NCI-H1694 (cell line): ENCODE data around the gene ISM1.

Experiments used
- DNase-seq: peaks from one replicate; lab custom pipeline; 2025; lab: John Stamatoyannopoulos, UW

ISM1 gene

DNA sequence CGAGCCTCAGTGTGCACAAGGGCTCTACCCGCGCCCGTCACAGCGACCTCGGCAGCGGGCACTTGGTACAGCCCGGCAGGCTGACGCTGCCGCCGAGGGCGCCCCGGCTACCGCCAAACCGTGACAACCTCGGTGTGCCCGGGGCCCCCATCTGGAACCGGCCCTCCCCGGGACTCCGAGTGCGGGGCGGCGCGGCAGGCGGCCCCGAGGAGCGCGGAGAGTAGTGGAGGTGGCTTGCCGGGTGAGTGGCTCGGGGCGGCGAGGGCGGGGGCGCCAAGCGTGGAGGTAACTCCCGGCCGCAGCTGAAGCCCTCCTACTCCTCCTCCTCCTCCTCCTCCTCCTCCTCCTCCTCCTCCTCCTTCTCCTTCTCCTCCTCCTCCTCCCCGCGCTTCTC lies at the start of gene ISM1:
ISM1 (plus strand) TSS at position 371 of the 394 bp plus-strand sequence. CDS start 503 bp downstream, outside the sequence.
- DNase-seq = no peak

DNA sequence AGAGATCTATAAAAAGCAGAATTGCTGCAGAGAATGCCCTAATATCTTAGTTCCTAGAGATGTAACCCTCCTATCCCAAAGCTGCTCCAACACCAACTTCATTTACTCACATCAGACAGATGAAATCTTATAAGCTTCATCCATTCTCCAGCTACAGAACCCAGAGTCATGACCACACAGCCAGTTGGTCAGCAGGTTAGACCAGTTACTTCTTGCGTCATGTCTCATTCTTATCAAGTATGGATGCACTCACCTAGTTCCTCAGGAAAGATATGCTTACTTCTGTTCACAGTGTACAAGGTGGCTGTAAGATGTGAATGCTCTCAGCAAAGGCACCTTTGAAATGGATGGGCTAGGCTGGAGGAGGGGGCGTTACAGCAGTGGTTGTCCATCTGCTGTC lies 47.9 kb upstream of the ISM1 start:
- DNase-seq = no peak

DNA sequence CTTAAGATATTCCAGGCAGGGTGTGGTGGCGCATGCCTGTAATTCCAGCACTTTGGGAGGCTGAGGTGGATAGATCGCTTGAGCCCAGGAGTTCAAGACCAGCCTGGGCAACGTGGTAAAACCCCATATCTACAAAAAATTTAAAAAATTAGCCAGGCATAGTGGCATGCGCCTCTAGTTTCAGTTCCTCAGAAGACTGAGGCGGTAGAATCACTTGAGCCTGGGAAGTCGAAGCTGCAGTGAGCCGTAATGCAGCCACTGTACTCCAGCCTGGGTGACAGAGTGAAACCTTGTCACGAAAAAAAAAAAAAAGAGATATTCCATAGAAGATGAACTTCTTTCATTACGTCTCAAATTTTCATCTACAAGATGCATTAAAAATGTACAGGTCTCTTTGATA lies 46.7 kb upstream of the ISM1 start:
- DNase-seq = no peak

DNA sequence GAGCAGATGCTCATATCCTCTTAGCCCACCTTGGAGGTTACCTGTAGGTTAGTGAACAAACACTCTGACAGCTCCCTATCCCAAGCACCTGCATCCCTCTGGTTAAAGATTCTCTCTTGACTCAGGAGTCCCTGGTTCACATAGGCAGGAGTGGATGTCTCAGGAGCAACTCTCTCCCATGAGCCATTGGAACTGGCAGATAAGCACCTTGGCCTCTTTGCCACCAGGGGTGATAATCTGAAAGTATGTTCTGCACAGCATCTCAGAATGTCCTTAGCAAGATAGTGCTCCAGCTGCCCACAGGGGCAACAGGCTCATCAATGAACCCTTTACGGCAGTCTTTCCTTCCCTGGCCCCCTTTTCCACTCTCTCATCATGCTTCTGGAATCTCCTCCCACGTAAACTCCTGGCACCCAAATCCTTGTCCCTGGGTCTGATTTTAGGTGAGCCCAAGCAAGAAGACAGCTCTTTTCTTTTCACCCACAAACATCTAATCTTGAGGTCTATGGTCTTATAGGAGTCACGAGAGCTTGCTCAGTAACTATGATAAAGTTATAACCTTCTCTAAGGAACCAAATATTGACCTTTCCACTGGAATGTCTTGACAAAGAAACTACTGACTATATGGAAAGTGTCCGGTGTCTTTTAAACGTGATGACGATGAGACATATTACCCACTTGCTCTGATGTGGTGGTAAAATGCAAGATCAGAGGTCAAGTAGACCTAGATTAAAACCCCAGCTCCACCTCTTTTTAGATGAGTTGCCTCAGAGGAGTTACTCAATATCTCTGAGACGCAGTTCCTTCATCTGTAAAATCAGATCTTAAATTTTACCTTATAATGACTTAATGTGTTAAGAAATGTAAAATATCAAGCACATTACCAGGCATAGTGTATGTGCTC lies 39.8 kb upstream of the ISM1 start:
- no peak for DNase-seq

DNA sequence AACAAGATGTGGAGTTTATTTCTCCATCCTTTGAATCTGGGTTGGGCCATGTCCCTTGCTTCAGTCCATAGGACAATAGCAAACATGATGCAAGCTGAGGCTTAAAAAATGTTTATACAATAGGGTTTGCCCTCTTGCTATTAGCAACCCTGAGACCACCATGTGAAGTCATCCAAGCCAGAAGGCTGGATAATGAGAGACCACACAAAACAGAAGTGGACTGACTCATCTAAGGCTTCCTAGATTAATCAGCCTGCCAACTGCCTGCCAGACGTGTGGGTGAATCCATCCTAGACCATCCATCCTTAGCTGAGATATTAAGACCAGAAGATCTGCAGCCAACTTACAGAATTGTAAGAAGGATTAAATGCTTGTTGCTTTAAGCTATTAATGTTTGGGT lies 38.1 kb upstream of the ISM1 start:
- no peak for DNase-seq

DNA sequence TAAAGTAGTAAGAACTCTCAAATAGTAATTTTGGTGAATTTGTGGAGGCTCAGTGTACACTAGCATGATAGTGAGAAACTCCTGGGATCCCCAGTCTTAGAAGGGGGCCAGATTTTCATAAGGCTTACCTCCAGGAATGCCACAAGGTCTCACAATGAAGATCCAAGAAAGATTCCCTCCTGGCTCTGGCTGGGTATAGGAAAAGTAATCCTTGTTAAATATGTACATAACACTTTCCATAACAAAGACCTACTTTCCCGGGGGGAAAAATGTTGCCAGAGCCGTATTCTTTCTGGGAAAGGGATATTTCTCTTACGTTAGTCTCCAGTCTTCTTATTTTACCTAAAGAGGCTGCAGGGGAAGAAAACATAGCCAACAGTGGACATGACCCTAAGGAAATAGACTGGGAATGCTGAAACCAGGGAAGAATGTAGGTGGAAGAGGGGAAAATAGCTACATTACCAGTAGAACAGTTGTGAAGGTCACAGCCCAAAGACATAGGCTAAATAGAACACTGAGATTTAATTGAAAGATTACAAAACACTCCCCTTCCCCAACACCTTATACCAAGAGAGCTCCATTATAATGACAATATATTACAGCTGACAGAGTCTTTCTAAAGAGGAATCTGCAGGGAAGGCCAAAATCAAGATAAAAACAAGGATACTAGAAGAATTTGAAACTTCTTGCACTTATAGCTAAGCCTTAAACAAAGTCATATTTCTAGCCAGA lies 34.9 kb upstream of the ISM1 start:
- DNase-seq = no peak

DNA sequence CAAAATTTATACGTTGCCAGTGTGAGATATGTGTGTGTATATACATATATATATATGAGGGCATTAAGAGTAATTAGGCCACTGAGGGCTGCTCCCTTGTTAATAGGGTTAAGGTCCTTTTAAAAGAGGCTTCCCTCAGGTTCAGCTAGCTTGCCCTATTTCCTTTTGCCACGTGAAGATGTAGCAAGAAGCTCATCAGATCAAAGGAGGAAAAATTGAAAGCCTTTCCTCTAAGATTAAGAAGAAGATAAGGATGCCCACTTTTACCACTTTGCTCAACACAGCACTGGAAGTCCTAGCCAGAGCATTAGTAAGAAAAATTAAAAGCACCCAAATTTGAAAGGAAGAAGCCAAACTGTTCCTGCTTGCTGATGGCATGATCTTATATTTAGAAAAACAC lies 33.2 kb upstream of the ISM1 start:
- no peak for DNase-seq

DNA sequence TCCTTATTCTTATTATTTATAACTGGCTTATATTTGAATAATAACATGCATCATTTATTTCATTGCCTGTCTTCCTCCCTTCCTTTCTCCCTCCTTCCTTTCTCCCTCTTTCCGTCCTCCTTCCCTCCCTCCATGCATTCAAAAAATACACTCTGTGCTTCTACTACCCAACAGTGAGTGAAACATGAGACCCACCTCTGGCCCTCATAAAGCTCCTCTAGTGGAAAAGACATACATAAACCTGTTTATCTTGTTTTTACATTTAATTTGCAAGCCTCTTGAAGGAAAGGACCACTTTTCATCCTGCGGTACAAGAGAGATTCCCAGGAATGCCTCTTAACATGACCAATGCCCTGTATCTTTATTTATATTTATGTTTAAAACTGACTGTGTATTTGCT lies 21.8 kb upstream of the ISM1 start:
- DNase-seq = no peak

DNA sequence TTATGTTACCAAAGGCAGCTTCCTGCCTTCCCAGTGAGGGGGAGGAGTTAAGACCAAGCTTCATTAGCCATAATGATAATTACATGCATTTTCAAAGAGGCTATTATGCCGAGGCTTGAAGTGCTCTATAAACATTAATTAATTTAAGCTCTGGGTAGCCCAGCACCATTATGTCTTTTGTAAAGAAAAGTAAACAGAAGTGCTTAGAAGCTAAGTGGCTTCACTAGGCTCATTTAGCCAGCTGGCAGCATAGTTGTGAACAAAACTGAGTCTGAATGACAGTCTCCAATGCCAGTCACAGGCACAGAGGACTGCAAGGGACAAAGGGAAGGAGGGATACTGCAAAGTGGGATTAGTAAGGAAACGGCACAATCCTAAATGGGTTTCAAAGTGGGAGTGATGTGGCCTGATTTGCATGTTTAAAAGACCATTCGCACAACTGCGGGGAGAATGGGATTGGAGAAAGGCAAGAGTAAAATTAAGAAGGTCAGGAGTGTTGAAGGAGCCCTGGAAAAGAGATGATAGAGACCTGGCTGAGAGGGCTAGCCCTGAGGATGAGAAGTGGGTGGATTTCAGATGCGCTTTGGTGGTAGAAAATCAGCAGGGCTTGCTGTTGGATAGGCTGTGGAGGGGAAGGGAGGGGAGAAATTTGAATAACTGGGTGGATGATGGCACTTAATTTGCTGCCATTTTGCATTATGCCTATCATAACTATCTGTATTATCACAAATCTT lies 20.1 kb upstream of the ISM1 start:
- DNase-seq = no peak

DNA sequence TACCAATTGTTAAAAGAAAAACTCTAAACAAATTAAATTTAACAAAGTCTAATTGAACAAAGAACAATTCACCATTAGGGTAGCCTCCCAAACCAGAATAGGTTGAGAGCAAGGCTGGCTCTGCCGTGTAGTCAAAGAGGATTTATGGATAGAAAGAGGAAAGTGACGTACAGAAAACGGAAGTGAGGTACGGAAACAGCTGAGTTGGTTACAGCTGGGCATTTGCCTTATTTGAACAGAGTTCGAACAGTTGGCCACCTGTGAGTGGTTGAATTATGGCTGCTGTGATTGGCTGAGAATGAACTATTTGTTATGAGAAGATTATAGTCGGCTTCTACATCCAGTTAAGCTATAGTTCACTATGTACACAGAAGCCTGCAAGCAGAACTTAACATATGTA lies 18.5 kb upstream of the ISM1 start:
- no peak for DNase-seq

DNA sequence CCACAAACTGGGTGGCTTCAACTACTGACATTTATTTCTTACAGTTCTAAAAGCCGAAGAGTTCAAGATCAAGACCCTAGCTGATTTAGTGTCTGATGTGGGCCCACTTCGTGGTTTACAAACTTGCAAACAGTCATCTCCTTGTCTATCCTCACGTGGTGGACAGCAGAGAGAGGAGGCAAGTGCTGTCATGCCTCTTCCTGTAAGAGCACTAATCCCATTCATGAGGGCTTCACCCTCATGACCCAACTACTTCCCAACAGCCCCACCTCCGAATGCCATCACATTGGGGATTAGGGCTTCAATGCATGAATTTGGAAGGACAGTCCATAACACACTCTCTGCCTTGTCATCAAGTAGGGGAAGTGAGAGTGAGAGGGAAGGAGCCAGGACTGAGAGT lies 15.6 kb upstream of the ISM1 start:
- no peak for DNase-seq

DNA sequence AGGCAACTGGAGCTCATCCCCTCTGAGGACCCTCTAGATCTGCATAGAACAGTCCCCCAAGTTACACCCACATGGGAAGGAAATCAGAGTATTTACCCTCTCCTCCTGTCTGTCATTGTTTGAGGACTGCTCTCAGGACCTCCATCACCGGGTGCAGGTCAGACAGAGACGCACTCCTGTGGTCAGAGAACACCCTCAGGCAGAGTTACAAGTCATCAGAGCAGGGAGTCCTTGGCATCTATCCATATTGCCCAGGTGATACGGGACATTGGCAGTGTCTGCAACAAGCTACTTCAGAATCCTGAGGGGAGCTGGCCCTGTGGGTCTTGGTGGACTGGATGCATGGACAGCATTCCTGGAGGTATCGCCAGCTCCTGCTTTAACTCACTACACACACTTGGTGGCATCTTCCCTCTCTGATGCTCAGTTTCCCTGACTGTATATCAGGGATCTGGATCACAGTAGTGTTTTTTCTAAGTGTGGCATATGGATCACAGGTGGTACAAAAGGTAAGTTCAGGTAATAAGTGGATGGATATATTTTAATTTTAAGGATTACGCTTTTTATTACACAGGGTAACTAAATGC lies 15.1 kb upstream of the ISM1 start:
- no peak for DNase-seq

DNA sequence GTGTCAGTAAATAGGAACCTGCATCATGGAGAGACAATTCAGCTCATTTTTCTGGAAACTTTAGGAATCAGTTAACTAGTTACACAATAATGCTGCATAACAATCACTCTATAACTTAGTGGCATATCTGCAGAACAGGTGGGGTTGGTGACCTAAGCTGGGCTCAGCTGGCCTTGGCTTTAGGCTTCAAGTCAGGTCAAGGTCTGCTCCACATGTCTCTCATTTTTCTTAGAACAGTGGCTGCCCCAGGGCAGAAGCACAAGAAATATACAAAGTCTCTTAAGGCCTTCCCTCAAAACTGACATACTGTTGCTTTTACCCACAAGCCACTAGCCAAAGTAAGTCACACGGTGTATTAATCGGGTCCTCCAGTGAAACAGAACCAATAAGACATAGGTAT lies 14.1 kb upstream of the ISM1 start:
- DNase-seq = no peak

DNA sequence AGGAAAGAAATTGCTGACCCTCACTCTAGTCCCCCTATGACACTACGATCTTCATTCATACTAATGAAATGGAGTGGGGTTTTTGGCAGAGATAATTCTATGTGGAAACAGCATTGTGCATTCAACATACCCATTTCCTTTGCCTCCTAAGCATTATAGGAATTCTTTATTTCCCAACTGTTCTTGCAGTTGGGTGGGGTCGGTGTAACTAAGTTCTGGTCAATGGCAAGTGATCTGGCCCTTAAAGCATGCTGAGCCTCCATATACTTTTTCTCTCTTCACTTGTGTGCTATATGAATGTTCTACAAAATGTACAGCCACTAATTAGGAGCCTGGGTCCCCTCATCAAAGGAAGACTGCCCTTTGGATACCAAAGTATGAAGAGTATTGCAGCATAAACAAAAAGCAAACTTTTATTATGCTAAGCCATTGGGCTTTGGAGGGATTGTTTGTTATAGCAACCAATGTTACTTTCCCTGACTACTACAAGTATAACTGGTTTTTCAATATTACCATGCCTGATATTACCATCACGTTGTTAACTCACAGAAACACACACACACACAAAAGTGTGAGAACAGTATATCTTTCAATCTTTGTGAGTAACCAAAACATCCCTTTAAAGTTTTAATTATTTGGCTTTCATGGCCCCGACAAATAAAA lies 9.0 kb upstream of the ISM1 start:
- no peak for DNase-seq

DNA sequence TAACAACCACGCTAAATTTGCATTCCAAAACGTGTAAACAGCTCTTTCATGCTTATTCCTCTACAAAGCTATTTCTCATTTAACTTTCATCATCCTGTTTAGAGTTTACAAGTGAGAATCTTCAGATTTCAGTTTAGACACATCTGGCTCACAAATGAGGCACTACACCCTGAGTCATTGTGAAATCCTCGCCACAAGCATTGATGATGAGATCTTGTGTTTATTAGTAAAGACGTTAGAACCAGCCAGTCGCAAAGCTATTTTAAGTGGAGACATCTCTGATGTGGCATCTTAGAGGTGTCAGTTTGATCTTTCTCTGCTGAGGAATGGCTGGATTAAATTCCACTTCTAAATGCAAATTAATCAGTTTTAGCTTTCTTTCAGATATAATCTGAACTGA lies 8.3 kb upstream of the ISM1 start:
- no peak for DNase-seq

DNA sequence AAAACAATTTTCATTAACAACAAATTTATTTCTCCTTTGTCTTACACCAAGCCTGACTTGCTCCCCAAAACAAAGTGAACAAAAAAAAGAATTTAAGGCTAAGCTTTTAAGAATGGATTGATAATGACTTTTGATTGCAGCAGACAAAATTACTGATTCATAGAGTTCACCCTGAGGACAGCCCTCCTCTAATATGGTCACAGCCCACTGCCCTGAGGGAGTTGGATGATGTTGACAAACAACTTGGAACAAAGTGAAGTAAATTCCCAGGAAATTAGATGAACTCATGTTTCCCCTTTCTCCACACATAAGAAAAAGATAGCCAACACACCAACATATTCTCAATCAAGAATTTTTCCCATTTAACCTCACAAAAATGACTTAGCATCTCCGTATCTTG lies 7.7 kb upstream of the ISM1 start:
- DNase-seq = no peak

DNA sequence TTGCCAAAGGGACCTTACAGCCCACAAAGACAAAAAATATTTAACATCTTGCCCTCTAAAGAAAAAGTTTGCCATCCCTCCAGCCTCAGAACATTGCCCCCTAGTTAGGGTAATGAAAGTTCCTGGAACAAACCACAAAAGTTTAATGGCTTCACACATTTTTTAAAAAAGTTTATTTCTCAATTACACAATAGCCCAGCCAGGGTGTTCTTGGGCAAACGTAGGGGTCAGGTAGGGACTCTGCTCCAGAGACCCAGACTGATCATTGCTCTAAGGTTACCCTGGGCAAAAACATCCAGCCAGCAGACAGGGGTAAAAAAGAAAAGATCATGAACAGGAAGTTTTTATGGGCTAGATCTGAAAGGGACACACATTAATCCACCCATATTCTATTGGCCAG lies 4.5 kb upstream of the ISM1 start:
- no peak for DNase-seq

DNA sequence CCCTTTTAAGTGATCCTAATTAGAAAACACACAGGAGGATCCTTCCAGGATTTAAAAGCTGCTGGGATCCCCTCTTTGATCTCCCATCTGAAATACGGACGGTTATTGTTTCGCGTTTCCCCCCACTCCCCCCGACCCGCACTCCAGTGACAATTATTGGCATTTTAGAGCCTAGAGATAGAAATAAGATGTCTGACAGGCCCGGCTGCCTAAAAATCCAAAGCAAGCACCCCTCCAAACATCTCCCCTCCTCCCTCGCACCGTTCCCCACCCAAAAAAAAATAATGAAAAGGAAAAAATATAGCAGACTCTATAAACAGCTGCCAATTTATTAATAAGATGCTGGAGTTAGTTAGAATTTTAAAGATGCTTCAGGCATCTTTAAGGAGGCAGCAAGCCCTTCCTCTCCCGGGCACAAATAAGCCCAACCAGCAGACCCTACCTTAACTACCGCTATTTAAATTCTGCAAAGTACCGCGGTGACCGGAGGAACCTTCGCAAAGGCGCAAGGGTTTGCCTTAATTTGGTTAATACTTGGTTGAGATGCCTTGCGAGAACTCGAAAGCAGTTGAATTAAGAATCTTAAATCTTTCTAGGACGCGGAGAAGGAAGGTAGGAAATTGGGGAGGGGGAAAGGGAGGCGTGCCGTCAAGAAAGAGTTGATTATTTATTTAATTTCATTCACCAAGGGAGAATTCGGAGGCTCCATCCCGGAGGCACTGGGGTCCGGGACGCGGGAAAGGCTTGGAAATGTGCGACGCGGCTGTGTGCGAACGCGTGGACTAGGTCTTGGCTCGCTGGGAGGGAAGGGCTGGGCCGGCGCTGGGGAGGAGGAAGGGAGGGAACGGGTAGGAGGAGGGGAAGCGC lies 1.5 kb upstream of the ISM1 start:
- no peak for DNase-seq

DNA sequence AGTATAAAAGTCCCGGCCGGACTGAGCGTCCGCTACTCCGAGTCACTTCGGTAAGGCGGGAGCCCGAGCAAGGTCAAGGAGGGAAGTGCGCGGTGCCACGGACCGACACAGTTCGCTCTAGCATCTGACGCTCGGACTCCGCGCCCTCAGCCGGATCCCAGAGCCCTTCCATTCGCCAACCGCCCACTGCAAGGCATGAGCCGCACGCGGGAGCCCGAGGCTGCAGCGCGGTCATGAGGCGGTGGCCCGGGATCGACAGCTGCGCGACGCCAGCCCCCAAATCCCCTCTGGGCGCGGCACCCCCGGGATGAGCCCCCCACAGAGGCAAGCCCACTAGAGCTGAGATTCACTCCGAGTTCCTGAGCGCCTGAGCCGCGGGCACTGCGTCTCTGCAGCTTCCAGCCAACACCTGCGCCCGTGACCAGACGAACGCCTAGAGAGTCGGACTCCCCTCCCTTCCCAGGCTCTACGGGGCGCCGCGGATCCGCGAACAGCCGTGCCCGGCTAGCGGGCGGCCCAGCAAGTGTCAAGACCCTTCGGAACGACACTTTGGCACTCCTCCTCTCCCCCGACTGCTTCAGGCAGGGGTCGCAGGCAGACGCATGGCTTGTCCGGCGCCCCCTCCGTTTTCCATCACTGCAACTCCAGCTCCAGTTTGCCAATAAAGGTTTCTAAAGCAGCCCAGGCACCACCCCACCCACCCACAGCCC lies 725 bp upstream of the ISM1 start:
- no peak for DNase-seq

DNA sequence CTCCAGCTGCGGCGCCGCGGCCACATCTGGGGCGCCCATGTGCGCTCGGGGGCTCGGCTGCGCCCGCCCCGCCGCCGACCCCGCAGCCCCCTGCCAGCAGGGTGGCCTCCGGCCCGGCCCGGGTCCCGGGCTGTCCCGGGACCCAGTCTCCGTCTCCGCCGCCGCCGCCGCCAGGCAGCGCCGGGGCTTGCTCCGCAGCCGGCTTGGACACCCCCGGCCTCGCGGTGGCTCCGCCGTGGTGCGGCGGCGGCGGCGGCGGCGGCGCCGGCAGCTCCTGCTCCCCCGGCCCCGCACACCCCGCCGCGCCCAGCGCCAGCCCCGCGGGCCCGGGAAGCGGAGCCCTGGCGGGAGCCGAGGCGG lies 219 bp downstream of the ISM1 start:
- no peak for DNase-seq
